ENCODE data around the gene TEAD3. TPM values are rescaled to one million over a fixed set of nuclear protein-coding genes. Genes with fewer than 3 reads are reported as not detected.

Gene TEAD3
- total and polyA plus RNA-seq, 2 of the 4 experiments (the other 2 are of a cell fraction), result 5.2 to 28.0 TPM

DNA sequence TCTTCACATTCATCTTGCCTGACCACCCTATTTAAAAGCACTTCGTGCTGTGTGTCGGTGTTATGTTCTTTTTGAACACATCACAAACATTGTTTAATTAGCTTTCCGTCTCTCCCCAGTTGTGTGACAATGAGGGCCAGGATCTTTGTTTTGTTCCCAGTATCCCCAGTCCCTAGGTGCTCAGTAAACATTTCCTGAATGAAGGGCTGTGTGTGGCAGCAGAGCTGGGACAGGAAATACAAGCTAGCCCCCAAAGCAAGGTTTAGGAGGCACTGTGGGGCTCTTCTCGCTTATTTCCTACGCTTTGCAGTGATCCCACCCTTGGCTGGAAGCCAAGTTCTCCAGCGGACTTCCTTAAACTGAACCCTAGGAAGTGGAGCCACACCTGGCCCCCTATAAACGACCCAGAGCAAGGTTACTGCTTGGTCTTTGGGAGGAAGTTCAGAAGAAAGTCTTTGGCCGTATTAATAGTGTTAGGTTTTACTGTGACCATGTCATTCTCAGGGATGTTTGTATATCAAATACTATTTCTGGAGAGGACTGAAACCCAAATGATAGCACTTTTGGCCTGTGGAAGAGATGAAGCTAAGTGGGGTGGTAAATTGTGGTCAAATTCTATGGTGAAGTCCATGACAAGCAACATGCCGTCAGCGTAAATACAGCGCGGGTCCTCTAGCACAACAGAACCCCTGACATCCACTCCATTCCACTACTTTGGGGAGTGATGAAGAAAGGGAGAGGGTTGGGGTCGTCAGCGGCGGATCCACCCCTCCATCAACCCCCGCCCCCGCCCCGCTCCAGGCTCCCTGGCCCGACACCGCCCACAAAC lies 45.3 kb downstream of the TEAD3 start:
- Histone ChIP-seq H4K8ac (ENCODE audit: low read depth in 2 of 2, low read length in 2 of 2) (peak overlapping the region in 1 of 2 experiments; percentile 28; a peak in 1 of 4 replicates), H3K4me3 (ENCODE audit: insufficient read depth, low read depth, low read length) (peak overlapping the region; percentile 40), H3K23ac (ENCODE audit: low read depth, low read length) (peak overlapping the region; percentile 73; the same call in 1 of the 2 replicates), H2BK5ac (ENCODE audit: low read depth, low read length, poor library complexity, severe bottlenecking) (no peak overlapping the region), H3K36me3 (ENCODE audit: control insufficient read depth, insufficient read depth, low read length) (peaks cover 5% of the 10 kb centered on the region), H3K56ac (ENCODE audit: extremely low read depth, insufficient read depth, low read length) (no peak overlapping the region), H3K4ac (ENCODE audit: low read depth, low read length) (peak overlapping the region; percentile 1; the same call in 1 of the 2 replicates), H3K18ac (ENCODE audit: low read depth, low read length) (no peak overlapping the region), H4K20me1 (ENCODE audit: insufficient read depth, low read length) (peaks cover 4% of the 10 kb centered on the region; the same call in 1 of the 2 replicates), H3K27me3 (ENCODE audit: control insufficient read depth, insufficient read depth, low read length) (no peaks in the 10 kb centered on the region), H3K4me2 (ENCODE audit: low read depth, low read length) (peak overlapping the region; percentile 92), H2AK9ac (replicated peaks; ENCODE audit: low read depth, low read length, poor library complexity) (no peak overlapping the region), H2BK15ac (ENCODE audit: low read depth, low read length) (peak overlapping the region; percentile 19; the same call in 1 of the 3 replicates), H2BK20ac (ENCODE audit: low read depth, low read length) (no peak overlapping the region), H4K91ac (ENCODE audit: insufficient read depth, low read depth, low read length) (no peak overlapping the region), H2BK120ac (ENCODE audit: low read depth, low read length) (0 out of 2 replicates have a peak overlapping the region, but pooled peaks have one; percentile 6), H2AFZ (replicated peaks; ENCODE audit: low read length, poor library complexity) (peak overlapping the region; percentile 81), H2AK5ac (ENCODE audit: low read depth, low read length) (peak overlapping the region; percentile 0; the same call in 1 of the 2 replicates), H3K9me3 (ENCODE audit: control insufficient read depth, insufficient read depth, low read length) (no peaks in the 10 kb centered on the region), H3K9me1 (ENCODE audit: insufficient read depth, low read length) (peaks cover 4% of the 10 kb centered on the region), H3K9ac (ENCODE audit: low read depth, low read length) (no peak overlapping the region), H3K27ac (ENCODE audit: insufficient read depth, low read length) (no peak overlapping the region), H4K5ac (ENCODE audit: low read depth, low read length) (no peak overlapping the region), H3K4me1 (ENCODE audit: control insufficient read depth, insufficient read depth, low read length) (peaks cover 6% of the 10 kb centered on the region), H3K79me1 (ENCODE audit: low read depth in 1 of 2, low read length in 2 of 2) (peaks cover 9 to 35% of the 10 kb centered on the region in 2 experiments), H3K14ac (replicated peaks; ENCODE audit: low read depth, low read length) (no peak overlapping the region)
- 0% methylated on average over 2 of the region's 20 CpGs; no CpG with 5 or more reads in 1 of the 2 experiments for WGBS, 2 experiments (ENCODE audit: extremely low coverage in 2 of 2, insufficient read length in 1 of 2)
- dilution Hi-C loops (cut with HindIII; ENCODE audit: low sequenced_read_pairs, unreplicated experiment), result no loop called here
- ATAC-seq (ENCODE audit: low read depth) (no peak), DNase-seq (no peak)
- no TSS peak for BruUV-seq (replicated peaks)
- CTCF ChIA-PET, result interaction anchor here (1.6 kb wide), 1 partner anchor 110 kb away, joined by 5 read pairs; no protein-coding TSS in a partner anchor
- TF ChIP-seq MXI1 (IDR thresholded peaks at IDR 0.05; ENCODE audit: borderline replicate concordance, low read depth, low read length) (no peak), FOS (IDR thresholded peaks at IDR 0.05; ENCODE audit: low read depth, low read length) (no peak), CEBPB (IDR thresholded peaks at IDR 0.05; ENCODE audit: low read depth, low read length) (no peak)
- POLR2A ChIA-PET (ENCODE audit: unreplicated experiment), result no interaction called here
- intact Hi-C loops (cut with micrococcal nuclease), result loop anchor here (5.0 to 10.0 kb wide), 2 partner anchors 154 to 307 kb away; partner anchors contain the start of genes DEF6 and TCP11
- in situ Hi-C loops (cut with MboI; ENCODE audit: low sequenced_read_pairs), result loop anchor here (5.0 kb wide), 1 partner anchor 109 kb away; the partner anchor contains the start of gene PPARD
